Adipose tissue (tissue), 3 donors: ENCODE results near the gene NOTUM. TPM values are rescaled to one million over a fixed set of nuclear protein-coding genes. Genes with fewer than 3 reads are reported as not detected.

ENCODE experiments used
- H3K27ac ChIP-seq: one replicate; pipeline ENCODE4 v1.5.1; 2013; ENCODE audit warnings: low read depth, low read length
- WGBS, 3 donors: extraction: QIAGEN DNeasy Blood & Tissue Kit; methylation state at CpG; one replicate each; pipeline ENCODE4 v1.1.7; 2013; 5-methylcytosine and 5-hydroxymethylcytosine counted together
- polyA plus RNA-seq, 3 donors: library from polyadenylated mRNA; stranded (reverse); fragments of 200-250 nt; gene quantifications; one replicate each; pipeline ENCODE4 v1.2.3, GENCODE V29; 2013
- donor health status: healthy with polysubstance abuse.
- donor health status: Bipolar disorder and iron deficiency.
- donor health status: healthy.

Gene NOTUM
- polyA plus RNA-seq, 3 donors: 0.03 to 0.67 (median 0.31) TPM

DNA sequence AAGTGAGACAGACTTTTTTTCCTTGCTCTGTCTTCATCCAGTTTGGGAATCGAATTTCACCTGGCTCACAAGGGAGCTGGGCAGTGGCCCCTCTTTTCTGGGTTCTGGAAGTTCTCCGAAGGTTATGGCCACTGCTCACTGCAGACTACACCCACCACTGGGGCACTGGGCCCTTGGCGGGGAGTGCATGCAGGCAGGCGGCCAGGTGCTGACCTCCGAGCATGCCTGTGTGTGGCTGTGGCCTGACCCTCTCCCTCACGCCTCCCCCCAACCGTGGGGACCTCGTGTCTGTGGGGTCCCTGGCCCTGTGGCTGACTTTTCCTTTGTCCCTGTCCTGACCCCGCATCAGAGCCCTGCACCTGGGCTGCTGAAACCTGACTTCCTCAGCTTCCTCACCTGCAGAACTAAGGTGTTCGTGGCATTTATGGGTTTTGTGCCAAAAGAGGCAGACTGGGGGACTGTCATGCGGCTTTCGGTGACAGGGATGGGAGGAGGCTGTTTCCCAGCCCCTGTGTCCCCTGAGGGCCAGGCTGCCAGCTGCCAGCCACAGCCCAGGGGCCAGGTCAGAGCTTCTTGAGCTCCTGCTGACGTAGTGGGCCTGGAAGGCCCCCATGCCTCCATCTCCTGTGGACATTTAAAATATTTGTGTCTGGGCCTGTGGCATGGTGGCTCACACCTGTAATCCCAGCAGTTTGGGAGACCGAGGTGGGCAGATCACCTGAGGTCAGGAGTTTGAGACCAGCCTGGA lies 37.9 kb upstream of the NOTUM start:
- 90 to 91% (median 90%) methylated on average over 14 of the region's 14 CpGs for WGBS, 3 donors
- H3K27ac ChIP-seq: no peak overlapping the region

DNA sequence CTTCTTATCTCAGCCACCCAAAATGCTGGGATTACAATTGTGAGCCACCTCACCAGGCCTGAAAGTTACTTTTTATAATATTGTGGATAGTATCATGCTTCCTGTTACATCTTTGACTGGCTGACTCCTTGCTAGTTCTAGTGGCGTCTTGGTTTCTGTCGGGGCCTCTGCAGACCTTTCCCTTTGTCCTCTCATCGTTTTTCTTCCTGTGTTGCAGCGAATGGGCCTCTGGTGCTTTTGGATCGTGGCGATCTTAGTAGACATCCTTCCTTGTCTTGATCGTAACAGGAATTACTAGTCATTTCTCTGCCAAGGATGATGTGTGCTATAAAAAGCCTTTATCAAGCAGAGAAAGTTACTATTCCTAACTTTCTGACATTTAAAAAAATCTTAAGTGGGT lies 37.2 kb upstream of the NOTUM start:
- H3K27ac ChIP-seq: no peak overlapping the region
- 78 to 90% (median 82%) methylated on average over 7 of the region's 7 CpGs for WGBS, 3 donors

- WGBS, 3 donors: 94 to 96% (median 95%) methylated on average over 30 of the region's 30 CpGs
- no peak overlapping the region for H3K27ac ChIP-seq
Measured at GRCh38 chr17:81996757-81997441, 35.9 kb upstream of the NOTUM start.

DNA sequence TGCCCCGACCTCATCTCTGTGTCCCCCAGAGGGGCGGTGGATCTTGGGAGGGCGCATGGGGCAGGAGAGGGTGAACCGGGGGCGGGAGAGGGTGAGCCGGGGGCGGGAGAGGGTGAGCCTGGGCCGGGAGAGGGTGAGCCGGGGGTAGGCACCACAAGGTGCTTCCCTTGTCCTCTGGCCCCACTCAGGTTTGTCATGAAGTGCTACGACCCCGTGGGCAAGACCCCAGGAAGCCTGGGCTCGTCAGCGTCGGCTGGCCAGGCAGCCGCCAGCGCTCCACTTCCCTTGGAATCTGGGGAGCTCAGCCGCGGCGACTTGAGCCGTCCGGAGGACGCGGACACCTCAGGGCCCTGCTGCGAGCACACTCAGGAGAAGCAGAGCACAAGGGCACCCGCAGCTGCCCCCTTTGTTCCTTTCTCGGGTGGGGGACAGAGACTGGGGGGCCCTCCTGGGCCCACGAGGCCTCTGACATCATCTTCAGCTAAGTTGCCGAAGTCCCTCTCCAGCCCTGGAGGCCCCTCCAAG lies 35.3 kb upstream of the NOTUM start:
- no peak overlapping the region for H3K27ac ChIP-seq
- WGBS, 3 donors: 91% methylated on average over 28 of the region's 28 CpGs

DNA sequence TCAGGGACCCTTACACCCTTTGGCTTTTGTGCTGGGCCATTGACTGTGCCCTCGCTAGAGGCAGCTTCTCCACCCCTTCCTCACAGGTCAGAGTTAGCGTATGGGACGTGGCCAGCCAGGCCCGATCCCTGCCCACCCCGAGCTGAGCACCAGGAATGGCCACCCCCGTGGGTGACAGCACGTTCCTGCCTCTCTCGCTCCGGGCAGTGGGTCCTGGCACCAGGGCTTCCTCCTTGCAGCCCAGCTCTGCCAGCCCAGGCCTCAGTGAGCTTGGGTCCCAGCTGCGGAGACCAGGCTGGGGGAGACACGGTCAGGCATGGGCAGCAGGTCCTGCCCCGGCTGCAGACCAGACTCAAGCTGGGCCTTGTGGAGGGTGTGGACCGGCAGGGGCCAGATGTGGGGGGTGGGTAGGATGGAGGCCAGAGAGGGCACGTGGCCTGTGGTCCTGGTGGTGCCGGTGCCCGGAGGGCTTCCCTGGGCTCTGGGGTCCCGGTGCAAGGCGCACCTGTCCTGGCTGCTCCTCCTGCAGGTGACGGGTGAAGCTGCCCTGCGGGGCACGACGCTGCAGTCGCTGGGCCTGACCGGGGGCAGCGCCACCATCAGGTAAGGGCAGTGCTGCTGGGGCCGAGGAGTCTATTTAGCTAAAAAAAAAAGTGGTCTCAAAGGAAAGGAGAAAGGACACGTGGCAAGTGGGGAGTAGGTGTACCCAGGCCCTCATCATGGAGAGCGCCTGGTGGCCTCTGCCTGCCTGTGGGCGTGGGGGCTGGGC lies 34.7 kb upstream of the NOTUM start:
- WGBS, 3 donors: 94 to 98% (median 97%) methylated on average over 28 to 29 of the region's 29 CpGs
- no peak overlapping the region for H3K27ac ChIP-seq

DNA sequence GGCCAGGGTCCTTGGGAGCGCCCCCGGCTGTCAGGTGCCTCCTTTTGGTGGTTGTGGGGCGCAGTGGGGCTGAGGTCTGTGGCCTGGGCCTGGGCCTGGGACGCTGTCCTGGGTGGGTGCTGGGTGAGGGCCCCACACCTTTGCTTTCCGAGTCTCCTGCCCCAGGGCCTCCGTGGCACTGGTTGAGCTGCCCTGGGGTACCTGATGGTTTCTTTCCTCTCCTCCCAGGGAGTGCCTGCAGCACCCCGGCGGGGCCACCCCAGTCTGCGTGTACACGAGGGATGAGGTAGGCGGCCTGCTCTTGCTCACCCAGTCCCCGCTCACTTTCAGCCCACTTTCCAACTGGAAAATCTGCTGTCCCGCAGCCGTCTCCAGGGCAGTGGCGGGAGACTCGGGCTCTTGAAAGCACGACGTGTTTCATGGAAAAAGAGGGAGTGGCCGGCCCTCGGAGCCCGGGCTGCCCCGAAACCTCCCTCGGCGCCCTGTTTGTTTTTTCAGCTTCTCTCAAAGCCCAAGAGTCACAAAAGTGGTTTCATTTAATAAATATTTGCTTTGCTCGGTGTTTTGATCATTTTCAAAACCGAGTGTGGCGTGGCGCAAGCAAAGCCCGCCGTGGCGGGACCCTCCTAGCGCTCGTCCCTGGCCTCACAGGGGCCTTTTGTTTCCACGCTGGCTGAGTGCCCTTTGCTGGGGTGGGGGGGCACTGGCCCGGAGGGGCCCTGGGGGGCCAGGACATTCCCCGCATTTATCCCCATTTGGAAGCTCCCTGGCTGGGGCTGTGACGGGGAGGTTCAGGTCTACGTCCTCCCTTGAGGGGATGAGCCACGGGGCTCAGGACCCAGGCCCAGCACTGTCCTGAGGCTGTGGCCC lies 33.8 kb upstream of the NOTUM start:
- H3K27ac ChIP-seq: no peak overlapping the region
- WGBS, 3 donors: 87 to 93% (median 89%) methylated on average over 38 to 39 of the region's 39 CpGs

- 94 to 96% (median 95%) methylated on average over 37 of the region's 37 CpGs for WGBS, 3 donors
- H3K27ac ChIP-seq: no peak overlapping the region
Measured at GRCh38 chr17:81993729-81994592, 33.0 kb upstream of the NOTUM start.

DNA sequence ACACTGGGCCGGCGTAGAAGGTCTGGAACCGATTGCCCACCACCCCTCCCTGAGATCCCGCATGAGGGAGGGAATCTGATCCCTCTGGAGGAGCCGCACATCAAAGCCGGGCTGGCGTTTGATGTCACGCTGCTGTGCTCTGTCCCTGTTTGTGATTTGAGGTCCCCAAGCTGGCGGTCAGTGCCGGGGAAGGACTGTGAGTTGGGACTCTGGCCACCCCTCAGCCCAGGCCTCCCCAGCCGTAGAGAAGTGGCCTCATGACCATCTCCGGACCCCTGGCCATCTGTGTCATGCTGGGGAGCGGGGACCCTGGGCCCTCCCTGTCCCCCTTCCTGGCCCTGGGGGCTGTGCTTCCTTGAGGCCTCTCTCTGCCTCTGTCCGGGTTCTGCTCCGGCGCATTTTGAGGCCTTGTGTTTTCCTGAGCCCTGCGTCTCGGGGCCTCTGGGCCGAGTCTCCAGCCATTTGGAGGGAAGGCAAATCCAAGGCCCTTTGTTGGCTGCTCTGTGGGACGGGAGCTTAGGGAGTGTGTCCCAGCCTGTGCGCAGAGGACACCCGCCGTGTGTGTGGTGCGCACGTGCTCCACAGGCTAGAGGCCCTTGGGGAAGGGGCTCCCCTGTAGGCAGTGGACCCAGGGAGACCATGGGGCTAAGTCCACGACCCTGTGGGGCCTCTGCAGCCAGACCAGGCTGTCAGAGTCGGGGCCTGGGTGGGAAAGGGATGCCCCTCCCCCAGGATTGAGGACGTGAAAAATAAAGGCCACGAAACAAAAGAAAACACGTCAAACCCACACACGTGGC lies 31.5 kb upstream of the NOTUM start:
- WGBS, 3 donors: 70 to 85% (median 84%) methylated on average over 28 to 31 of the region's 31 CpGs
- H3K27ac ChIP-seq: no peak overlapping the region

DNA sequence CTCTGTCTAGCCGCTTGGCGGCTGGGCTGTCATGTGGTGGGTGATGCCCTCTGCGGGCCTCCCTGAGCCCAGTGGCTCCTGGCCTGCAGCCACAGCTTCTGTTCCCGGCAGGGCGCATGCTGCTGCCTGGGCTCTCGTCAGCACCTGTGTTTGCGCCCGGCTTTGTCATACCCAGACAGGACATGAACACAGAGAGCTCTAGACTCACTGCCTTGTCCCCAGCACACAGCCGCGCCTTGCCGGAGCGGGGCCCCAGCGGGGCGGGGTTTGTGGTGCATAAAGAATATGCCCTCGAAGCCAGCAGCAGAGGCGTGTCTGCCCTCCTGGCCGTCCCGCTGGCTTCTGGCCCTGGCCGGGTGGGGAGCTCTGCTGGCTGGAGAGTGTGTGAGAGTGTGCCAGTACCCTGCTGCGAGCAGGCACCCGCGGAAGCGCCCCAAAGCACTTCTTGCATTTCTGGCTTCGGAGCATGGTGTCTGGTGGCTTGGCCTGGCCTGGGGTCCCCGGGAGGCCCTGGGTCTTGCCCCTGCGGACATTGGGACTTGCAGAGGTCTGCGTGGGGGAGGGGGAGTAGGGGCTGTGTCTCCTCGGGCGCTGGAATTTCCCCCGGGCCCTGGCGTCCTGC lies 30.8 kb upstream of the NOTUM start:
- 22 to 59% (median 50%) methylated on average over 31 of the region's 31 CpGs for WGBS, 3 donors

DNA sequence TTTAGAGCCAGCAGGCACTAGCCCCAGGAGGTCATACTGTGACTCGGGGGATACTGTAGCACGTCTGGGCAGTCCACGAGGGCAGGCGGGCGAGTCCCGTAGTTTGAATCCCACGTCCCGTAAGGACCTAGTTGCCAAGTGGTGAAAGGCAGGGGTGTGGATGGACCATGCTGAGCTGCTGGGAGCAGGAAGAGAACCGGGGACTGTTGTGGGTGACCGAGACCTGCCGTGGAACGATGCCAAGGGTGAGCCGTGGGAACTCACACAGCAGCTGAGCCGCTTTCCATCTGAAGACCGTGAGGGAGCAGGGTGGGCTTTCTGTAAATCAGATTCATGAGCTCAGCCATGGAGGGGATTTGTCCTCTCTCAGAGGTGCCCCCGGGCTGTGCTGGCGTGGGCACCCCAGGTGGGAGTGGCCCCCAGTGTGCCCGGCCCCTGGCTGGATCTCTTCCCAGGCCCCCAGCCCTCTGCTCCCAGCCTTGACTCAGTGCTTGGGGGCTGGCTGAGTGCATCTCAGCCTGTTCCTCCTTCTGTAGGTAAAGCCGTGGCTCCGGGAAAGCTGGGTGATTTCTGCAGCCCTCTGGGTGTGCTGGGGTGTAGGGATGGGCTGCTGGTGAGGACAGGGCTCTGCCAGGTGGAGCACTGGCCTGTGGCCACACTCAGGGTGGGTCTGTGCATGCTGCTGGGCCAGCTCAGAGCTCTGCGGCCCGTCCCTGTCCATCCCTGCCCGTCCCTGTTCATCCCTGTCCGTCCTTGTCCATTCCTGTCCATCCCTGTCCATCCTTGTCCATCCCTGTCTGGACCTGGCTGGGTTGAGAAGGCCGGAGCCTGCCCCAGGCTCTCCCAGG lies 30.1 kb upstream of the NOTUM start:
- no peak overlapping the region for H3K27ac ChIP-seq
- WGBS, 3 donors: 45 to 91% (median 85%) methylated on average over 25 of the region's 25 CpGs

More for the DNA sequence above, 30.8 kb upstream of the NOTUM start:
- H3K27ac ChIP-seq: no peak overlapping the region

GRCh38 chr17:81987161-81987770 lies 26.3 kb upstream of the NOTUM start:
- WGBS, 3 donors: 87 to 94% (median 92%) methylated on average over 25 to 26 of the region's 26 CpGs
- H3K27ac ChIP-seq: no peak overlapping the region

GRCh38 chr17:81986606-81987005 lies 25.6 kb upstream of the NOTUM start:
- H3K27ac ChIP-seq: no peak overlapping the region
- WGBS, 3 donors: 97 to 98% (median 97%) methylated on average over 26 of the region's 26 CpGs

- 90 to 96% (median 92%) methylated on average over 18 to 21 of the region's 21 CpGs for WGBS, 3 donors
Measured at GRCh38 chr17:81984773-81985410, 23.9 kb upstream of the NOTUM start.

DNA sequence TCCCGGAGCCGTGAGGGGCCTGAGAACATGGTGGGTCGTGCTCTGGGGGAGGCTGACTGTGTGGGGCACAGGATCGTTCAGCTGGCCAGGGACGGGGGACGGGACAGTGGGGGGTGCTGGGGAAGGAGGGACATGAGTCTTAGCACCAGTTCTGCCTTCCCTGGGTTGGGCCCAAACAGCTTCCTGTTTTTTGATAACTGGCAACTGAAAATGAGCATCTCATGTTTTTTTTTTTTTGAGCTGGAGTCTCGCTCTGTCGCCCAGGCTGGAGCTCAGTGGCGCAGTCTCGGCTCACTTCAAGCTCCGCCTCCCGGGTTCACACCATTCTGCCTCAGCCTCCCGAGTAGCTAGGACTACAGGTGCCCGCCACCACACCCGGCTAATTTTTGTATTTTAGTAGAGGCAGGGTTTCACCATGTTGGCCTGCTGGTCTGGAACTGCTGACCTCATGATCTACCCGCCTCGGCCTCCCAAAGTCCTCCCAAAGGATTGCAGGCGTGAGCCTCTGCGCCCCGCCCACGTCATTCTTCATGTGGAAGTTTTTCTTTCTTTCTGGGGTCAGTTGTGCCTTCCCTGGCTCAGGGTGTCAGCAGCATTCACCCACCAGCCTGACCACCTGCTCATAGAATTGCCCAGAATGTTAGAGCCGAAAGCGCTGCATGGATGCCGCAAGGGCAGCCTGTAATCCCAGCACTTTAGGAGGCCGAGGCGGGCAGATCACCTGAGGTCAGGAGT lies 22.8 kb upstream of the NOTUM start:
- H3K27ac ChIP-seq: no peak overlapping the region
- WGBS, 3 donors: 87 to 94% (median 88%) methylated on average over 26 of the region's 26 CpGs

More at GRCh38 chr17:81984773-81985410, 23.9 kb upstream of the NOTUM start:
- H3K27ac ChIP-seq: no peak overlapping the region
